ENCODE data around the gene TPM1. TPM values are rescaled to one million over a fixed set of nuclear protein-coding genes. Genes with fewer than 3 reads are reported as not detected.
"Not testable (repeated sequence)": the region's sequence is repeated elsewhere in the genome, so short reads cannot be mapped to it uniquely, and the experiment has no call there.

Gene TPM1
- total and polyA plus RNA-seq, 10 of the 15 experiments (the other 5 are each of a cell fraction or from before 2014, with no cell fraction given), result 0.43 to 10.0 (median 2.4) TPM

DNA sequence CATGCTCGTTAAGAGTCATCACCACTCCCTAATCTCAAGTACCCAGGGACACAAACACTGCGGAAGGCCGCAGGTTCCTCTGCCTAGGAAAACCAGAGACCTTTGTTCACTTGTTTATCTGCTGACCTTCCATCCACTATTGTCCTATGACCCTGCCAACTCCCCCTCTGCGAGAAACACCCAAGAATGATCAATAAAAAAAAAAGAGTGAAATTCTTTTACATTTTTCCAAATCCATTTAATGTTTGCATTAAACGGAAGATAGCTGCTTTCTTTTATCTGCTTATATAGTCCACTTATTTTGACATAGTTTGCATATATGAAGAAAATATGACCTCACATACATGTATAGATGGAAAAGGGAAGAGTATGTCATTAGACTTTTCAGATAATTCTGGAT, 57.0 kb downstream of the TPM1 start:
- H3K9ac ChIP-seq (ENCODE audit: control insufficient read depth, insufficient read depth, low read length); DNase-seq (ENCODE audit: low read depth, low spot score); FAIRE-seq; H4K20me1 ChIP-seq (ENCODE audit: control insufficient read depth, insufficient read depth); intact Hi-C loops (cut with micrococcal nuclease; ENCODE audit: unreplicated experiment); H3K4me3 ChIP-seq; H2AFZ ChIP-seq (ENCODE audit: control insufficient read depth, low read depth, low read length); CTCF ChIA-PET; H3K27ac ChIP-seq (ENCODE audit: control insufficient read depth, insufficient read depth); H3K79me2 ChIP-seq (ENCODE audit: control insufficient read depth, insufficient read depth, low read length); BruUV-seq (replicated peaks); H3K4me1 ChIP-seq (ENCODE audit: control insufficient read depth, insufficient read depth, low read length); H3K9me3 ChIP-seq (replicated peaks; ENCODE audit: control insufficient read depth, insufficient read depth, low read length); ATAC-seq; RAD21 ChIA-PET (ENCODE audit: unreplicated experiment); H3K36me3 ChIP-seq (ENCODE audit: control insufficient read depth in 2 of 2, insufficient read depth in 2 of 2, low read length in 1 of 2); POLR2A ChIA-PET; H3K4me2 ChIP-seq (ENCODE audit: control insufficient read depth, insufficient read depth); H3K27me3 ChIP-seq (replicated peaks in 1 of 2; ENCODE audit: control insufficient read depth in 2 of 2, insufficient read depth in 2 of 2, low read length in 1 of 2); SMC1A ChIA-PET (ENCODE audit: uncharacterized antibody, unreplicated experiment): not testable (repeated sequence)
- in situ Hi-C loops (cut with MboI), result loop anchor here (10.0 kb wide), 1 partner anchor 255 kb away; no protein-coding TSS in a partner anchor
- WGBS (ENCODE audit: insufficient coverage, insufficient replicate concordance, low lambda C conversion rate, missing lambda C conversion rate), result 75% methylated on average over 4 of the region's 5 CpGs

DNA sequence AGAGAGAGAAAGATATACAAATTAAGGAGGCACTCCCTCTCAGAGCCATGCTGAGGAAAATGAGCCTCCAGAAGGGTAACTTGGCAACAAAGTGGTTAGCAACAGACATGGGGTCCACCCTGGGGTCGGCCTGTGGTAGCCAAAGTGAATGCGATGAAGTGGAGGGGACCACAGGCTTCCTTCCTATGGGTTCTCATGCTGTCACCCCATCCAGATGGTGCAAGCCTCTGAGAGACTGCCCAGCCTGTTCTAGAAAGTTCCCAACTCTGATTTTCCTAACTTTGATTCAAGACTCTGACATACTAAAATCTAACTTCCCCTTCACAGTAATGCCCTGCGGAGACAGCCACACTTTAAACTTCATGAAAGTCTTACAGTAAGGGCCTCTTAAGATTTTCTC, 60.9 kb downstream of the TPM1 start:
- DNase-seq (ENCODE audit: low read depth, low spot score) (no peak), FAIRE-seq (no peak), ATAC-seq (no peak)
- no peaks in the 10 kb centered on the region for H3K4me1 ChIP-seq (ENCODE audit: control insufficient read depth, insufficient read depth, low read length)
- ChIA-PET SMC1A (ENCODE audit: uncharacterized antibody, unreplicated experiment) (interaction anchor here (0.7 to 1.2 kb wide), 2 partner anchors 9 to 1402 kb away, joined by 3 read pairs; no protein-coding TSS in a partner anchor), POLR2A (no interaction called here), CTCF (no interaction called here), RAD21 (ENCODE audit: unreplicated experiment) (no interaction called here)
- H3K4me3 ChIP-seq, result no peak overlapping the region
- H4K20me1 ChIP-seq (ENCODE audit: control insufficient read depth, insufficient read depth), result no peaks in the 10 kb centered on the region
- BruUV-seq (replicated peaks), result no TSS peak
- no peak overlapping the region for H3K27ac ChIP-seq (ENCODE audit: control insufficient read depth, insufficient read depth)
- no peak for TF ChIP-seq PBX3 (IDR thresholded peaks at IDR 0.05; ENCODE audit: insufficient replicate concordance, low read depth, low read length)
- no peak for TF ChIP-seq MEF2A (IDR thresholded peaks at IDR 0.05; ENCODE audit: insufficient read depth, low read depth, low read length)
- no peak for TF ChIP-seq POLR2AphosphoS2 (IDR thresholded peaks at IDR 0.05; ENCODE audit: low read depth, low read length)
- TF ChIP-seq CHD2 (IDR thresholded peaks at IDR 0.05; ENCODE audit: borderline replicate concordance, low read depth, low read length), result no peak
- TF ChIP-seq NFXL1 (IDR thresholded peaks at IDR 0.05; ENCODE audit: borderline replicate concordance), result no peak
- no peak for TF ChIP-seq NFYA (IDR thresholded peaks at IDR 0.05; ENCODE audit: borderline replicate concordance, low read depth, low read length)
- TF ChIP-seq SMARCA5 (IDR thresholded peaks at IDR 0.05), result no peak
- no peak for TF ChIP-seq MTA2 (IDR thresholded peaks at IDR 0.05; ENCODE audit: low read depth)
- TF ChIP-seq WRNIP1 (IDR thresholded peaks at IDR 0.05; ENCODE audit: borderline replicate concordance, low read depth, low read length), result no peak
- TF ChIP-seq, protein P1, sequence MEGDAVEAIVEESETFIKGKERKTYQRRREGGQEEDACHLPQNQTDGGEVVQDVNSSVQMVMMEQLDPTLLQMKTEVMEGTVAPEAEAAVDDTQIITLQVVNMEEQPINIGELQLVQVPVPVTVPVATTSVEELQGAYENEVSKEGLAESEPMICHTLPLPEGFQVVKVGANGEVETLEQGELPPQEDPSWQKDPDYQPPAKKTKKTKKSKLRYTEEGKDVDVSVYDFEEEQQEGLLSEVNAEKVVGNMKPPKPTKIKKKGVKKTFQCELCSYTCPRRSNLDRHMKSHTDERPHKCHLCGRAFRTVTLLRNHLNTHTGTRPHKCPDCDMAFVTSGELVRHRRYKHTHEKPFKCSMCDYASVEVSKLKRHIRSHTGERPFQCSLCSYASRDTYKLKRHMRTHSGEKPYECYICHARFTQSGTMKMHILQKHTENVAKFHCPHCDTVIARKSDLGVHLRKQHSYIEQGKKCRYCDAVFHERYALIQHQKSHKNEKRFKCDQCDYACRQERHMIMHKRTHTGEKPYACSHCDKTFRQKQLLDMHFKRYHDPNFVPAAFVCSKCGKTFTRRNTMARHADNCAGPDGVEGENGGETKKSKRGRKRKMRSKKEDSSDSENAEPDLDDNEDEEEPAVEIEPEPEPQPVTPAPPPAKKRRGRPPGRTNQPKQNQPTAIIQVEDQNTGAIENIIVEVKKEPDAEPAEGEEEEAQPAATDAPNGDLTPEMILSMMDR (IDR thresholded peaks at IDR 0.05 in 2 of 3, conservative IDR thresholded peaks at IDR 0.05 in 1 of 3; ENCODE audit: control insufficient read depth in 2 of 3, extremely low read depth in 1 of 3, insufficient read depth in 1 of 3, low read depth in 3 of 3, low read length in 3 of 3), result no peak
- no peak for TF ChIP-seq ATF2 (IDR thresholded peaks at IDR 0.05; ENCODE audit: low read length)
- no peak for TF ChIP-seq ZSCAN29 (IDR thresholded peaks at IDR 0.05)
- H3K27me3 ChIP-seq (replicated peaks in 1 of 2; ENCODE audit: control insufficient read depth in 2 of 2, insufficient read depth in 2 of 2, low read length in 1 of 2), result no peaks in the 10 kb centered on the region; a peak in 2 of 4 replicates
- H3K9me3 ChIP-seq (replicated peaks; ENCODE audit: control insufficient read depth, insufficient read depth, low read length), result no peaks in the 10 kb centered on the region; the same call in 2 of the 3 replicates
- in situ Hi-C loops (cut with MboI) (no loop called here), intact Hi-C loops (cut with micrococcal nuclease; ENCODE audit: unreplicated experiment) (no loop called here)
- H2AFZ ChIP-seq (ENCODE audit: control insufficient read depth, low read depth, low read length), result no peak overlapping the region
- H3K4me2 ChIP-seq (ENCODE audit: control insufficient read depth, insufficient read depth), result no peak overlapping the region
- no peaks in the 10 kb centered on the region for H3K79me2 ChIP-seq (ENCODE audit: control insufficient read depth, insufficient read depth, low read length)
- WGBS (ENCODE audit: insufficient coverage, insufficient replicate concordance, low lambda C conversion rate, missing lambda C conversion rate), result 16% methylated on average over 3 of the region's 3 CpGs
- no peak overlapping the region for H3K9ac ChIP-seq (ENCODE audit: control insufficient read depth, insufficient read depth, low read length)
- no peaks in the 10 kb centered on the region for H3K36me3 ChIP-seq (ENCODE audit: control insufficient read depth in 2 of 2, insufficient read depth in 2 of 2, low read length in 1 of 2)

Measured in GM12878 (cell line).